GM23338 (cell line): ENCODE results near the gene LRMDA. TPM values are rescaled to one million over a fixed set of nuclear protein-coding genes. Genes with fewer than 3 reads are reported as not detected.

Experiments
- ATAC-seq: fragments of 200-7000 bp; cut with Tn5 transposase; 3 replicates; pipeline ENCODE4 v1.9.1; 2020
- DNase-seq: peaks from one replicate; pipeline ENCODE4 v3.0.0-alpha.2; 2015; ENCODE audit warnings: low spot score
- H2AFZ ChIP-seq: fragments of 200-600 bp; sonication (generic); 2 replicates; pipeline ENCODE4 v1.8.0; 2016; ENCODE audit warnings: antibody characterized with exemption, mild to moderate bottlenecking, moderate library complexity
- H3F3A ChIP-seq: fragments of 200-600 bp; sonication (generic); replicated peaks from 2 replicates; pipeline ENCODE4 v1.8.0; 2017; ENCODE audit warnings: antibody characterized with exemption, mixed run types, low read depth
- H3K27ac ChIP-seq: fragments of 200-600 bp; sonication (generic); 2 replicates; pipeline ENCODE4 v1.6.1; 2016; ENCODE audit warnings: low read depth
- H3K27me3 ChIP-seq: fragments of 200-600 bp; sonication (generic); 2 replicates; pipeline ENCODE4 v1.8.0; 2016; ENCODE audit warnings: mild to moderate bottlenecking, mixed run types, moderate library complexity; ENCODE audit not compliant: insufficient read depth
- H3K36me3 ChIP-seq: fragments of 200-600 bp; sonication (generic); 2 replicates; pipeline ENCODE4 v1.8.0; 2016; ENCODE audit warnings: mild to moderate bottlenecking; ENCODE audit not compliant: insufficient read depth
- H3K4me1 ChIP-seq: fragments of 200-600 bp; sonication (generic); 2 replicates; pipeline ENCODE4 v1.8.0; 2016; ENCODE audit warnings: mild to moderate bottlenecking, moderate library complexity; ENCODE audit not compliant: insufficient read depth
- H3K4me2 ChIP-seq: fragments of 200-600 bp; sonication (generic); 2 replicates; pipeline ENCODE4 v1.7.1; 2017; ENCODE audit warnings: mixed run types
- H3K4me3 ChIP-seq: fragments of 200-600 bp; sonication (generic); 2 replicates; pipeline ENCODE4 v1.6.1; 2016; ENCODE audit warnings: mixed run types
- H3K79me2 ChIP-seq: fragments of 200-600 bp; sonication (generic); replicated peaks from 2 replicates; pipeline ENCODE4 v1.8.0; 2017; ENCODE audit warnings: mild to moderate bottlenecking; ENCODE audit not compliant: insufficient read depth
- H3K9me2 ChIP-seq: fragments of 200-600 bp; sonication (generic); 2 replicates; pipeline ENCODE4 v1.8.0; 2017; ENCODE audit not compliant: insufficient read depth
- H4K20me1 ChIP-seq: fragments of 200-600 bp; sonication (generic); replicated peaks from 2 replicates; pipeline ENCODE4 v1.8.0; 2017; ENCODE audit warnings: mild to moderate bottlenecking; ENCODE audit not compliant: insufficient read depth
- H3K27ac Mint-ChIP-seq: 2 replicates; pipeline ENCODE4 v1.8.0; 2020; ENCODE audit warnings: inconsistent platforms, mild to moderate bottlenecking, moderate library complexity, mixed read lengths
- H3K27me3 Mint-ChIP-seq: 3 replicates; pipeline ENCODE4 v1.8.0; 2022; ENCODE audit warnings: low read depth, mild to moderate bottlenecking, moderate library complexity, mixed read lengths, inconsistent platforms; ENCODE audit not compliant: insufficient read depth, poor library complexity
- H3K36me3 Mint-ChIP-seq: 3 replicates; pipeline ENCODE4 v1.8.0; 2021; ENCODE audit warnings: low read depth, mild to moderate bottlenecking, inconsistent platforms, moderate library complexity, mixed read lengths
- H3K4me1 Mint-ChIP-seq: 3 replicates; pipeline ENCODE4 v1.8.0; 2020; ENCODE audit warnings: mild to moderate bottlenecking, inconsistent platforms, mixed read lengths
- H3K4me3 Mint-ChIP-seq: 3 replicates; pipeline ENCODE4 v1.8.0; 2021; ENCODE audit warnings: moderate library complexity, mild to moderate bottlenecking, inconsistent platforms, mixed read lengths
- H3K9me3 Mint-ChIP-seq: 3 replicates; pipeline ENCODE4 v1.8.0; 2020; ENCODE audit warnings: moderate library complexity, mild to moderate bottlenecking, inconsistent platforms, mixed read lengths
- CREB1 ChIP-seq: fragments of 250-450 bp; sonication (Bioruptor Pico); IDR thresholded peaks from 2 replicates; pipeline ENCODE4 v1.5.0; 2020; ENCODE audit warnings: low read depth, mild to moderate bottlenecking, moderate library complexity
- EZH2 ChIP-seq: fragments of 200-600 bp; sonication (generic); IDR thresholded peaks from one replicate; pipeline ENCODE4 v1.8.0; 2017; ENCODE audit warnings: antibody characterized with exemption, mild to moderate bottlenecking, low read depth; ENCODE audit not compliant: unreplicated experiment
- EZH2phosphoT487 ChIP-seq: fragments of 200-600 bp; sonication (generic); IDR thresholded peaks from one replicate; pipeline ENCODE4 v1.8.1; 2018; ENCODE audit warnings: antibody characterized with exemption; ENCODE audit not compliant: unreplicated experiment
- JUNB ChIP-seq: IDR thresholded peaks from one replicate; pipeline ENCODE4 v1.6.1; 2016; ENCODE audit warnings: antibody characterized with exemption; ENCODE audit not compliant: unreplicated experiment
- NANOG ChIP-seq: IDR thresholded peaks from 2 replicates; pipeline ENCODE4 v1.6.1; 2016; ENCODE audit warnings: antibody characterized with exemption, borderline replicate concordance
- POLR2AphosphoS5 ChIP-seq: IDR thresholded peaks from 2 replicates; pipeline ENCODE4 v1.6.1; 2016; ENCODE audit warnings: antibody characterized with exemption, low read depth
- STAT1 ChIP-seq: IDR thresholded peaks from one replicate; pipeline ENCODE4 v1.6.1; 2016; ENCODE audit warnings: antibody characterized with exemption; ENCODE audit not compliant: unreplicated experiment
- ZNF114 ChIP-seq: fragments of 250-450 bp; sonication (Bioruptor Pico); IDR thresholded peaks from 2 replicates; pipeline ENCODE4 v1.5.0; 2020; ENCODE audit warnings: mild to moderate bottlenecking, moderate library complexity
- ZNF331 ChIP-seq: fragments of 250-450 bp; sonication (Bioruptor Pico); IDR thresholded peaks from 2 replicates; pipeline ENCODE4 v1.5.0; 2020; ENCODE audit warnings: low read depth, mild to moderate bottlenecking, moderate library complexity
- polyA plus RNA-seq: library from polyadenylated mRNA; unstranded; fragments of >200 nt; fragmentation: Nextera tagmentation; extraction: Ambion mirVana; gene quantifications from 2 replicates; pipeline ENCODE4 v1.2.1, GENCODE V29; 2016
- total RNA-seq: library from RNA; depleted of rRNA; stranded (reverse); fragments of >200 nt; shearing (Covaris generic); gene quantifications from 2 replicates; pipeline ENCODE4 v1.2.3, GENCODE V29; 2014
- TF ChIP-seq, protein P1 (sequence below): fragments of 250-450 bp; sonication (Bioruptor Pico); IDR thresholded peaks from 2 replicates; pipeline ENCODE4 v1.5.0; 2020; ENCODE audit warnings: mild to moderate bottlenecking, moderate library complexity
- TF ChIP-seq, protein P2 (sequence below): IDR thresholded peaks from 2 replicates; pipeline ENCODE4 v1.6.1; 2016; ENCODE audit warnings: antibody characterized with exemption
- TF ChIP-seq, protein P3 (sequence below): IDR thresholded peaks from one replicate; pipeline ENCODE4 v1.6.1; 2018; ENCODE audit warnings: antibody characterized with exemption; ENCODE audit not compliant: unreplicated experiment
- TF ChIP-seq, protein P4 (sequence below), 2 experiments: fragments of 200-600 bp in 1 of 2; sonication (generic) in 1 of 2; conservative IDR thresholded peaks; 2 replicates each; pipeline versions ENCODE4 v1.5.1 to v1.6.1; 2016 to 2017; ENCODE audit warnings: antibody characterized with exemption in 2 of 2, low read depth in 2 of 2, mild to moderate bottlenecking in 2 of 2, moderate library complexity in 1 of 2

Gene LRMDA
- total and polyA plus RNA-seq, 2 experiments from 2014 or later = 0.90 to 1.8 TPM

DNA sequence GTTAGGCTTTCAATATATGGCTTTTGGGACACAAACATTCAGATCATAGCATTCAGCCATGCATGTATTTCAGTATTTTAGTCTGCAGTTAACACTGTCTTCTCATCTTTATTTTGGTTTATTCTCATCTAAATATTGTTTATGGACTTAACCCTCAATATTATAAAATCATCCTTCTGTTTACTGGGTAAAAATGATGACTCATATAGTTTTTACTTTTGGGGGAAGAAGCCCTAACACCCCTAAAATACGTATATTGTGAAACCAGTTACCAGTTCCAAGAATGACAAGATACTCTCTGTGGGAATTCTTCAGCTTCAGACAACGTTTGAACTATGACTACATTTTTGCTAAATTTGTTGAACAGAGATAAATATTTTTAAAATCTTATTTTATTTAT, 505.4 kb downstream of the LRMDA start:
- ATAC-seq = no peak
- TF ChIP-seq NANOG = no peak
- TF ChIP-seq, protein P1, sequence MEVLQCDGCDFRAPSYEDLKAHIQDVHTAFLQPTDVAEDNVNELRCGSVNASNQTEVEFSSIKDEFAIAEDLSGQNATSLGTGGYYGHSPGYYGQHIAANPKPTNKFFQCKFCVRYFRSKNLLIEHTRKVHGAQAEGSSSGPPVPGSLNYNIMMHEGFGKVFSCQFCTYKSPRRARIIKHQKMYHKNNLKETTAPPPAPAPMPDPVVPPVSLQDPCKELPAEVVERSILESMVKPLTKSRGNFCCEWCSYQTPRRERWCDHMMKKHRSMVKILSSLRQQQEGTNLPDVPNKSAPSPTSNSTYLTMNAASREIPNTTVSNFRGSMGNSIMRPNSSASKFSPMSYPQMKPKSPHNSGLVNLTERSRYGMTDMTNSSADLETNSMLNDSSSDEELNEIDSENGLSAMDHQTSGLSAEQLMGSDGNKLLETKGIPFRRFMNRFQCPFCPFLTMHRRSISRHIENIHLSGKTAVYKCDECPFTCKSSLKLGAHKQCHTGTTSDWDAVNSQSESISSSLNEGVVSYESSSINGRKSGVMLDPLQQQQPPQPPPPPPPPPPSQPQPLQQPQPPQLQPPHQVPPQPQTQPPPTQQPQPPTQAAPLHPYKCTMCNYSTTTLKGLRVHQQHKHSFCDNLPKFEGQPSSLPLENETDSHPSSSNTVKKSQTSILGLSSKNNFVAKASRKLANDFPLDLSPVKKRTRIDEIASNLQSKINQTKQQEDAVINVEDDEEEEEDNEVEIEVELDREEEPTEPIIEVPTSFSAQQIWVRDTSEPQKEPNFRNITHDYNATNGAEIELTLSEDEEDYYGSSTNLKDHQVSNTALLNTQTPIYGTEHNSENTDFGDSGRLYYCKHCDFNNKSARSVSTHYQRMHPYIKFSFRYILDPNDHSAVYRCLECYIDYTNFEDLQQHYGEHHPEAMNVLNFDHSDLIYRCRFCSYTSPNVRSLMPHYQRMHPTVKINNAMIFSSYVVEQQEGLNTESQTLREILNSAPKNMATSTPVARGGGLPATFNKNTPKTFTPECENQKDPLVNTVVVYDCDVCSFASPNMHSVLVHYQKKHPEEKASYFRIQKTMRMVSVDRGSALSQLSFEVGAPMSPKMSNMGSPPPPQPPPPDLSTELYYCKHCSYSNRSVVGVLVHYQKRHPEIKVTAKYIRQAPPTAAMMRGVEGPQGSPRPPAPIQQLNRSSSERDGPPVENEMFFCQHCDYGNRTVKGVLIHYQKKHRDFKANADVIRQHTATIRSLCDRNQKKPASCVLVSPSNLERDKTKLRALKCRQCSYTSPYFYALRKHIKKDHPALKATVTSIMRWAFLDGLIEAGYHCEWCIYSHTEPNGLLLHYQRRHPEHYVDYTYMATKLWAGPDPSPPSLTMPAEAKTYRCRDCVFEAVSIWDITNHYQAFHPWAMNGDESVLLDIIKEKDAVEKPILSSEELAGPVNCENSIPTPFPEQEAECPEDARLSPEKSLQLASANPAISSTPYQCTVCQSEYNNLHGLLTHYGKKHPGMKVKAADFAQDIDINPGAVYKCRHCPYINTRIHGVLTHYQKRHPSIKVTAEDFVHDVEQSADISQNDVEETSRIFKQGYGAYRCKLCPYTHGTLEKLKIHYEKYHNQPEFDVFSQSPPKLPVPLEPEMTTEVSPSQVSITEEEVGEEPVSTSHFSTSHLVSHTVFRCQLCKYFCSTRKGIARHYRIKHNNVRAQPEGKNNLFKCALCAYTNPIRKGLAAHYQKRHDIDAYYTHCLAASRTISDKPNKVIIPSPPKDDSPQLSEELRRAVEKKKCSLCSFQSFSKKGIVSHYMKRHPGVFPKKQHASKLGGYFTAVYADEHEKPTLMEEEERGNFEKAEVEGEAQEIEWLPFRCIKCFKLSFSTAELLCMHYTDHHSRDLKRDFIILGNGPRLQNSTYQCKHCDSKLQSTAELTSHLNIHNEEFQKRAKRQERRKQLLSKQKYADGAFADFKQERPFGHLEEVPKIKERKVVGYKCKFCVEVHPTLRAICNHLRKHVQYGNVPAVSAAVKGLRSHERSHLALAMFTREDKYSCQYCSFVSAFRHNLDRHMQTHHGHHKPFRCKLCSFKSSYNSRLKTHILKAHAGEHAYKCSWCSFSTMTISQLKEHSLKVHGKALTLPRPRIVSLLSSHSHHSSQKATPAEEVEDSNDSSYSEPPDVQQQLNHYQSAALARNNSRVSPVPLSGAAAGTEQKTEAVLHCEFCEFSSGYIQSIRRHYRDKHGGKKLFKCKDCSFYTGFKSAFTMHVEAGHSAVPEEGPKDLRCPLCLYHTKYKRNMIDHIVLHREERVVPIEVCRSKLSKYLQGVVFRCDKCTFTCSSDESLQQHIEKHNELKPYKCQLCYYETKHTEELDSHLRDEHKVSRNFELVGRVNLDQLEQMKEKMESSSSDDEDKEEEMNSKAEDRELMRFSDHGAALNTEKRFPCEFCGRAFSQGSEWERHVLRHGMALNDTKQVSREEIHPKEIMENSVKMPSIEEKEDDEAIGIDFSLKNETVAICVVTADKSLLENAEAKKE (CRISPR knock-in tag) = no peak
- TF ChIP-seq ZNF114 = no peak
- TF ChIP-seq POLR2AphosphoS5 = no peak
- TF ChIP-seq EZH2phosphoT487 = no peak
- TF ChIP-seq, protein P2, sequence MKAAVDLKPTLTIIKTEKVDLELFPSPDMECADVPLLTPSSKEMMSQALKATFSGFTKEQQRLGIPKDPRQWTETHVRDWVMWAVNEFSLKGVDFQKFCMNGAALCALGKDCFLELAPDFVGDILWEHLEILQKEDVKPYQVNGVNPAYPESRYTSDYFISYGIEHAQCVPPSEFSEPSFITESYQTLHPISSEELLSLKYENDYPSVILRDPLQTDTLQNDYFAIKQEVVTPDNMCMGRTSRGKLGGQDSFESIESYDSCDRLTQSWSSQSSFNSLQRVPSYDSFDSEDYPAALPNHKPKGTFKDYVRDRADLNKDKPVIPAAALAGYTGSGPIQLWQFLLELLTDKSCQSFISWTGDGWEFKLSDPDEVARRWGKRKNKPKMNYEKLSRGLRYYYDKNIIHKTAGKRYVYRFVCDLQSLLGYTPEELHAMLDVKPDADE = no peak
- TF ChIP-seq, protein P3, sequence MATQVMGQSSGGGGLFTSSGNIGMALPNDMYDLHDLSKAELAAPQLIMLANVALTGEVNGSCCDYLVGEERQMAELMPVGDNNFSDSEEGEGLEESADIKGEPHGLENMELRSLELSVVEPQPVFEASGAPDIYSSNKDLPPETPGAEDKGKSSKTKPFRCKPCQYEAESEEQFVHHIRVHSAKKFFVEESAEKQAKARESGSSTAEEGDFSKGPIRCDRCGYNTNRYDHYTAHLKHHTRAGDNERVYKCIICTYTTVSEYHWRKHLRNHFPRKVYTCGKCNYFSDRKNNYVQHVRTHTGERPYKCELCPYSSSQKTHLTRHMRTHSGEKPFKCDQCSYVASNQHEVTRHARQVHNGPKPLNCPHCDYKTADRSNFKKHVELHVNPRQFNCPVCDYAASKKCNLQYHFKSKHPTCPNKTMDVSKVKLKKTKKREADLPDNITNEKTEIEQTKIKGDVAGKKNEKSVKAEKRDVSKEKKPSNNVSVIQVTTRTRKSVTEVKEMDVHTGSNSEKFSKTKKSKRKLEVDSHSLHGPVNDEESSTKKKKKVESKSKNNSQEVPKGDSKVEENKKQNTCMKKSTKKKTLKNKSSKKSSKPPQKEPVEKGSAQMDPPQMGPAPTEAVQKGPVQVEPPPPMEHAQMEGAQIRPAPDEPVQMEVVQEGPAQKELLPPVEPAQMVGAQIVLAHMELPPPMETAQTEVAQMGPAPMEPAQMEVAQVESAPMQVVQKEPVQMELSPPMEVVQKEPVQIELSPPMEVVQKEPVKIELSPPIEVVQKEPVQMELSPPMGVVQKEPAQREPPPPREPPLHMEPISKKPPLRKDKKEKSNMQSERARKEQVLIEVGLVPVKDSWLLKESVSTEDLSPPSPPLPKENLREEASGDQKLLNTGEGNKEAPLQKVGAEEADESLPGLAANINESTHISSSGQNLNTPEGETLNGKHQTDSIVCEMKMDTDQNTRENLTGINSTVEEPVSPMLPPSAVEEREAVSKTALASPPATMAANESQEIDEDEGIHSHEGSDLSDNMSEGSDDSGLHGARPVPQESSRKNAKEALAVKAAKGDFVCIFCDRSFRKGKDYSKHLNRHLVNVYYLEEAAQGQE = no peak
- TF ChIP-seq EZH2 = no peak
- TF ChIP-seq, protein P4, sequence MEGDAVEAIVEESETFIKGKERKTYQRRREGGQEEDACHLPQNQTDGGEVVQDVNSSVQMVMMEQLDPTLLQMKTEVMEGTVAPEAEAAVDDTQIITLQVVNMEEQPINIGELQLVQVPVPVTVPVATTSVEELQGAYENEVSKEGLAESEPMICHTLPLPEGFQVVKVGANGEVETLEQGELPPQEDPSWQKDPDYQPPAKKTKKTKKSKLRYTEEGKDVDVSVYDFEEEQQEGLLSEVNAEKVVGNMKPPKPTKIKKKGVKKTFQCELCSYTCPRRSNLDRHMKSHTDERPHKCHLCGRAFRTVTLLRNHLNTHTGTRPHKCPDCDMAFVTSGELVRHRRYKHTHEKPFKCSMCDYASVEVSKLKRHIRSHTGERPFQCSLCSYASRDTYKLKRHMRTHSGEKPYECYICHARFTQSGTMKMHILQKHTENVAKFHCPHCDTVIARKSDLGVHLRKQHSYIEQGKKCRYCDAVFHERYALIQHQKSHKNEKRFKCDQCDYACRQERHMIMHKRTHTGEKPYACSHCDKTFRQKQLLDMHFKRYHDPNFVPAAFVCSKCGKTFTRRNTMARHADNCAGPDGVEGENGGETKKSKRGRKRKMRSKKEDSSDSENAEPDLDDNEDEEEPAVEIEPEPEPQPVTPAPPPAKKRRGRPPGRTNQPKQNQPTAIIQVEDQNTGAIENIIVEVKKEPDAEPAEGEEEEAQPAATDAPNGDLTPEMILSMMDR (conservative IDR thresholded peaks at IDR 0.05; ENCODE audit: low read depth in 2 of 2) = no peak
- TF ChIP-seq JUNB = no peak
- TF ChIP-seq CREB1 = no peak
- no peak for TF ChIP-seq ZNF331 (CRISPR knock-in tag)
- no peak for TF ChIP-seq STAT1
- H3K36me3 Mint-ChIP-seq = no peaks in the 10 kb centered on the region

More for the DNA sequence above, 505.4 kb downstream of the LRMDA start:
- no peak overlapping the region for H2AFZ ChIP-seq
- H3K27me3 ChIP-seq = no peaks in the 10 kb centered on the region
- peaks cover 4% of the 10 kb centered on the region; the same call in 1 of the 2 replicates for H3K9me2 ChIP-seq
- H3K4me3 Mint-ChIP-seq = no peak overlapping the region
- no peaks in the 10 kb centered on the region for H3K9me3 Mint-ChIP-seq
- H3K4me2 ChIP-seq = no peak overlapping the region
- no peaks in the 10 kb centered on the region for H3K79me2 ChIP-seq
- H3K4me1 Mint-ChIP-seq = peaks cover 10% of the 10 kb centered on the region
- no peaks in the 10 kb centered on the region for H3K4me1 ChIP-seq
- DNase-seq = no peak
- H3K27me3 Mint-ChIP-seq = peaks cover 6% of the 10 kb centered on the region
- no peaks in the 10 kb centered on the region for H3K36me3 ChIP-seq
- H3K27ac ChIP-seq = no peak overlapping the region
- H4K20me1 ChIP-seq = no peaks in the 10 kb centered on the region
- H3F3A ChIP-seq = no peaks in the 10 kb centered on the region
- no peak overlapping the region for H3K27ac Mint-ChIP-seq
- H3K4me3 ChIP-seq = no peak overlapping the region
